KBM-7 (cell line): ENCODE results near the gene ZSCAN5B.
A peak's percentile ranks its signal among the peaks of the same experiment; 100 is the strongest.
"Not testable (repeated sequence)": the region's sequence is repeated elsewhere in the genome, so short reads cannot be mapped to it uniquely, and the experiment has no call there.

Experiments used
- DNase-seq: peaks from one replicate; pipeline ENCODE4 v3.0.0-alpha.2; 2015
- in situ Hi-C: fragments of 300-500 bp; cut with MboI; formaldehyde crosslinking; loops from 2 replicates; pipeline ENCODE4 v1.14.3; 2020; ENCODE audit warnings: low sequenced_read_pairs, low pct_unique_long_range_greater_than_20kb, mixed read lengths

The ZSCAN5B gene

DNA sequence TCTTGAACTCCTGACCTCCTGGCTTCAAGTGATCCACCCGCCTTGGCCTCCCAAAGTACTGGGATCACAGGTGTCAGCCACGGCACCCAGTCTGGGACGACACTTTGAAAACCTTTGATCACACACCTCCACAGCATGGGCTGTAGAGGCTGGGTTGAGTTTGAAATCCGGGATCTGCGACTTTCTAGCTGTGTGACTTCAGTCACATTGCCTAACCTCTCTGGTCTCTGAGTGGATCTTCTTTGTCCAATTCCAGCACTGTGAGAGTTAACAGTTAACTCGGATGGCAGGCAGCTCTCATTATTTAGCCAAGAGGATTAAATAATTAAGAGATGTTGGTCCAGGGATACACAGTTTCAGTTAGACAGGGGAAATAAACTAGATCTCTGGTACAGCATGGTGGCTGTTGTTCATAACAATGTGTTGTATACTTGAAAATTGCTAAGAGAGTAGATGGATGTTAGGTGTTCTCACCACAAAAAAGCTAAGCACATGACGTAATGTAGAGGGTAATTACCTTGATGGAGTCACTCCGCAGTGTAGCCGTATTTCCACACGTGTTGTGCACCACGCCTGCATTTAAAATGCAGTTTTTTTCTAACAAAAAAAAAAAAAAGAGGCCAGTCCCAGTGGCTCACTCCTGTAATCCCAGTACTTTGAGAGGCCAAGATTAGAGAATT, 19.9 kb downstream of the ZSCAN5B start:
- no peak for DNase-seq
- in situ Hi-C loops, result no loop called here

DNA sequence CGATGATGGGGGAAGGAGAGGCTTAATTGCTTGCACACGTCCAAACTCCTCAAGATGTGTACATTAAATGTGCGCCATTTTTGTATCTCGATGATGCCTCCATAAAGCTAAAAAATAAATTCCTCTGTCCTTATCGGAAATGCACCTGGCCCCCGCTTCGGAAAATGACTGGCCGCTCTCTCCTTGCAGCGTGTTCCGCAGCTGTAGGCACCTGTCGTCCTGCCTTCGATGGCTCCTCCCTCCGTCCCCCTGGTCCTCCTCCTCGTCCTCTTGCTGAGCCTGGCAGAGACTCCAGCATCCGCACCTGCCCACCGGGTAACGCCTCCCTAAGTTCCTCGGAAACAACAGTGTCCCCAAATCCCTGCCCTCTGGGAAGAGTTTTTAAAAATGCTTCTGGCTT, 20.7 kb downstream of the ZSCAN5B start:
- in situ Hi-C loops, result no loop called here
- no peak for DNase-seq

DNA sequence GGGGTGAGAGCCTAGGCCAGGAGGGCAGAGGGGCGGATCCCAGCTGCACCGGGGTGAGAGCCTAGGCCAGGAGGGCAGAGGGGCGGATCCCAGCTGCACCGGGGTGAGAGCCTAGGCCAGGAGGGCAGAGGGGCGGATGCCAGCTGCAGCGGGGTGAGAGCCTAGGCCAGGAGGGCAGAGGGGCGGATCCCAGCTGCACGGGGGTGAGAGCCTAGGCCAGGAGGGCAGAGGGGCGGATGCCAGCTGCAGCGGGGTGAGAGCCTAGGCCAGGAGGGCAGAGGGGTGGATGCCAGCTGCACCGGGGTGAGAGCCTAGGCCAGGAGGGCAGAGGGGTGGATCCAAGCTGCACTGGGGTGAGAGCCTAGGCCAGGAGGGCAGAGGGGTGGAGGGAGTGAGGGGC, 21.3 kb downstream of the ZSCAN5B start:
- in situ Hi-C loops, DNase-seq: not testable (repeated sequence)

DNA sequence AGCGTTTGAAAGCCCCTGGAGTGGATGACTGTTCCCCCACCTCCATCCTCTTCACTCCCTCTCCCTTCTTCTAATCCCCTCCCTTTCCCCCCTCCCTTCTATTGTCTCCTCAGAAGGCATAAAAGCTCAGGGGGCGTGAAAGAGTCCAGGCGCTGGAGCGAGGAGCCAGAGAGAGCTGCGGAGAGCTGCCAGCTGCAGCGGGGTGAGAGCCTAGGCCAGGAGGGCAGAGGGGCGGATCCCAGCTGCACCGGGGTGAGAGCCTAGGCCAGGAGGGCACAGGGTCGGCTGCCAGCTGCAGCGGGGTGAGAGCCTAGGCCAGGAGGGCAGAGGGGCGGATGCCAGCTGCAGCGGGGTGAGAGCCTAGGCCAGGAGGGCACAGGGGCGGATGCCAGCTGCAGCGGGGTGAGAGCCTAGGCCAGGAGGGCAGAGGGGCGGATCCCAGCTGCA, 21.7 kb downstream of the ZSCAN5B start, which contains the start of gene GALP:
GALP (plus strand) TSS at position 148 of the 447 bp plus-strand sequence. CDS start 1,101 bp downstream, outside the sequence.
- in situ Hi-C loops, DNase-seq: not testable (repeated sequence)

DNA sequence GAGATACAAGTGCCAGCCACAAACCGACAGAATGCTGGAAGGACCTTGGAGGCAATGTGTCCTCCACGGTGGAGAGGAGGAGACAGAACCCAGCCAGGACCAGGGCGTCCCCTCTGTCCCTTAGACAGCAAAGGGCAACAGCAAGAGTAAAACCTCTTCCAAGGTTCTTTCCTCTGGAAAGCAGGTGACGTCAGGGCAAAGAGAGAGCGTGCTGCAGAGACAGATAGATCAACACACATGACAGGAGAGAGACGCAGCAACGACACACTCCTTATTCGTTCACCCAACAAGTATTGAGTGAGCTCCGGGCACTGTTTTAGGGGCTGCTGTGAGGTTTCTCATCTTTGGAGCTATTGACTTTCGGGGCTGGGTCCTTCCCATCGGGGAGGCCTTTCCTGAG, 23.0 kb downstream of the ZSCAN5B start:
- DNase-seq, result no peak
- in situ Hi-C loops, result no loop called here

DNA sequence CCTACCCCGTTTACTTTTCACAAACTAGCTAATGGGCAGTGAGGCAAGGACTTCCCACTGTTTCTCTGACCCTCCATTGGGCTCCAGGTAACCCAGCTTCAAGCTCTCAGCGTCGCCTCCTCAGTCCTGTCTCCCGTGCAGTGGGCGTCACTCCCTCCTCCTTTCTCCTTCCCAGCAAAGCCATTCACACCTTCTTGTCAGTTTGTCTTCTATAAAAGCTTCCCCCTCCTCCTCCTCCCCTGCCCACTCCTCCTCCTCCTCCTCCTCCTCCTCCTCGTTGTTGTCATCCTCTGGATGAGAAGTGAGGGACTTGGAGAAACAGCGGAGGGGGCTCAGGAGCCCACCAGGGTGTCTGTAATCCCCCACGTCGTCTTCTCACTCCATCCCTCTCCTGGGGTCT, 23.5 kb downstream of the ZSCAN5B start:
- in situ Hi-C loops, result no loop called here
- no peak for DNase-seq

DNA sequence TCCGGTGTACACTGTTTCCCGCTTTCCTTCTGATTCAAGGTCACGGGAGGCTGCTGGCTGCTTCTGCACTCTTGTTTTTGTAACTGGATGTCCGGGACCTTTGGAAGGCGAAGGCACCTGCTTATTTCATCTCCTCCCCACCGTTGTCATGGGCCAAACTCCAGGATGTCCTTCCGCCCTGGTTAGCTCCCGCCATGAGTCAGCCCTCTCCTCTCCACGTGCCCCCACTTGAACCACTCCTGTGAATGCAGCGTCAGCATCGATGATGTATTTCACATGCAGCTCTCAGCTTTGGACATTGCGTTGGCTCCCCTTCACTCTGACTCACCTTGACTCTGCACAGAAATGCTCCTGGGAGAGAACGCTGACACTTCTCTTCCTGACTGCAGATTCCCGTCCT, 27.3 kb downstream of the ZSCAN5B start:
- in situ Hi-C loops, result no loop called here
- no peak for DNase-seq

DNA sequence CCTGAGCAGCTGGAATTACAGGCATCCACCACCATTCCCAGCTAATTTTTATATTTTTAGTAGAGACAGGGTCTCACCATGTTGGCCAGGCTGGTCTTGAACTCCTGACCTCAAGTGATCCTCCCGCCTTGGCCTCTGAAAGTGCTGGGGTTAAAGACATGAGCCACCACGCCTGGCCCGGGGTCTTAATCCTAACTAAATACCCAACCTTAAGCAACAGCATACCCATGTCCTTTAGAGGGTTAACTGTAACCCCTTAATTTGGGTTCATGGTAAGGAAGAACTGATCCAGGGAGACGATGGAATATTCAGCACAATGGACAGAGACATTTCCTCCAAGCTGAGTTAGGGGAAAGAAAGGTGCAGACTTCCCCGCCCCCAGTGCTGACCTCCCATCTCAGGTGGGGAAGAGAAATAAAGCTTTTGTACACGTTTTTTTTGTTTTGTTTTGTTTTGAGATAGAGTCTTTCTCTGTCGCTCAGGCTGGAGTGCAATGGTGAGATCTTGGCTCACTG, 30.5 kb downstream of the ZSCAN5B start:
- in situ Hi-C loops, result no loop called here
- peak; percentile 26 for DNase-seq

DNA sequence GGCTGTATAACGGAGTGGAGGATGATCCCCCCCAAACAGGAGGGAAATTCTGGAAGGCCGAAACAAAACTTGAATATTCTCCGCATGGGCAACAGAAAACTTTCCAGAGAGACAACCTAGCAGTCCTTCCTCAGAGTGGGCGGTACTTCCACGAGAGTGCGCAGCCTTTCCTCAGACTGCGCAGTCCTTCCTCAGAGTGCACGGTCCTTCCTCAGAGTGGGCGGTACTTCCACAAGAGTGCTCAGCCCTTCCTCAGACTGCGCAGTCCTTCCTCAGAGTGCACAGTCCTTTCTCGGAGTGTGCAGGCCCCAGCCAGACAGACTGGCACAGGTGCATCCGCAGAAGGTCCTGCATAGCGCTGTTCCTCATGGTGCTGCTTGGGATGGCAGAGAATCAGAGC, 34.5 kb downstream of the ZSCAN5B start:
- DNase-seq, result no peak
- in situ Hi-C loops, result no loop called here

DNA sequence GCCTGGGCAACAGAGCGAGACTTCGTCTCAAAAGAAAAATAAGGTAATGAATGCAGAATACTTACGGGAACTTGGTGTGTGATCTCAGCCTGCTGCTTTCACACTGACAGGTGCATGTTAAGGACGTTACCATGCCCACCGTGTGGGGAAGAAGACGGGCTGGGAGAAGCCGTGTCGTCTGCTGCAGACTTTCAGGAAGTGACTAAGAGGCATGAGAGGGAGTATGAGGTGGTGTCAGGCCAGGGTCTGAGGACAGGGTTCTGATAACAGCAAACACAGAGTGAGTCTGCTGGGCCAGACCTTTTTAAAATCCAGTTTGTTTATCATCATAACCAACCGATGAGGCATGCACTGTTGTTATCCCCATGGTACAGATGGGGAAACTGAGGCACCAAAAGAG, 35.3 kb downstream of the ZSCAN5B start:
- in situ Hi-C loops, result no loop called here
- peak; percentile 57 for DNase-seq

DNA sequence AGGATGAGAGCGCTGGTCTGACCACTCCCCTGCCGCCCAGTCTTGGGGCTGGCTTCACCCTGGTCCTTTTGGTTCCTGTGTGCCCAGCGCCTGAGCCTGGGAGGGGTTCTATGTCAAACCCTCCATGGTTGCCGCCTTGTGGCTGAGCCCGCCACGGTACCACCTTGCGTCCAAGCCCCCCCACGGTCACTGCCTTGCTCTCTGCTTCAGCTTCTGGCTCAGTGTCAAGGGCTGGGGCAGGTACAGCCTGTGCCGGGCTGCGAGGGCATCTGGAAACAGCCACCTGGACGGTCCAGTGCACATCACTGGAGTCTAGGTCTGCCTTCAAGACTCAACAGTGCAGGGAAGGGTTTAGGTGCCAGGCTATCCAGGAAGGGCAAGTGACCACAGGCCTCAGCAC, 36.0 kb downstream of the ZSCAN5B start:
- no peak for DNase-seq
- in situ Hi-C loops, result no loop called here

DNA sequence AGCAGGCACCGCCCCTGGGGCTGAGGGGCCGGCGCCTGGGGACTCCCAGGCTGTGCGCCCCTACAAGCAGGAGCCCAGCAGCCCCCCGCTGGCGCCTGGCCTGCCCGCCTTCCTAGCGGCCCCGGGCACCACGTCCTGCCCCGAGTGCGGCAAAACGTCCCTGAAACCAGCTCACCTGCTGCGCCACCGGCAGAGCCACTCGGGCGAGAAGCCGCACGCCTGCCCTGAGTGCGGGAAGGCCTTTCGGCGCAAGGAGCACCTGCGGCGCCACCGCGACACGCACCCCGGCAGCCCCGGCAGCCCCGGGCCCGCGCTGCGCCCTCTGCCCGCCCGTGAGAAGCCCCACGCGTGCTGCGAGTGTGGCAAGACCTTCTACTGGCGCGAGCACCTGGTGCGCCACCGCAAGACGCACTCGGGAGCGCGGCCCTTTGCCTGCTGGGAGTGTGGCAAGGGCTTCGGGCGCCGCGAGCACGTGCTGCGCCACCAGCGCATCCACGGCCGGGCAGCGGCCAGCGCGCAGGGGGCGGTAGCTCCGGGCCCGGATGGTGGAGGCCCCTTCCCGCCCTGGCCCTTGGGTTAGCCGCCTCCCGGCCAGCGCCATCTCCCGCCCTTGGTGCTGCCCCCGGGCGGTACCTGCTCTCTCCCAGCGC, 37.8 kb downstream of the ZSCAN5B start:
- in situ Hi-C loops, result no loop called here
- DNase-seq, result no peak

DNA sequence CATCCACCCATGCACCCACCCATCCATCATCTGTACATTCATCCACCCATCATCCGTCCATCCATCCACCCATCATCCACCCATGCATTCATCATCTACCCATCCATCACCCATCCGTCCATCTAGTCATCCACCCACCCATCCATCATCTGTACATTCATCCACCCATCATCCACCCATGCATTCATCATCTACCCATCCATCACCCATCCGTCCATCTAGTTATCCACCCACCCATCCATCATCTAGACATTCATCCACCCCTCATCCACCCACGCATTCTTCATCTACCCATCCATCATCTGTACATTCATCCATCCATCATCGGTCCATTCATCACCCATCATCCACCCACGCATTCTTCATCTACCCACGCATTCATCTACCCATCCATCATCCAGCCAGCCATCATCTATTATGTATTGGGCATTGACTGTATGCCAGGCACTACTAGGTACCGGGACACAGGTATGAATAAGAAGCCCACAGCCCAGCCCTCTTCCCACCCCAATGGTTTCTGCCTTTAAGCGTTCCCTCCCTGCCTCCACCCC, 38.5 kb downstream of the ZSCAN5B start:
- in situ Hi-C loops, result no loop called here

DNA sequence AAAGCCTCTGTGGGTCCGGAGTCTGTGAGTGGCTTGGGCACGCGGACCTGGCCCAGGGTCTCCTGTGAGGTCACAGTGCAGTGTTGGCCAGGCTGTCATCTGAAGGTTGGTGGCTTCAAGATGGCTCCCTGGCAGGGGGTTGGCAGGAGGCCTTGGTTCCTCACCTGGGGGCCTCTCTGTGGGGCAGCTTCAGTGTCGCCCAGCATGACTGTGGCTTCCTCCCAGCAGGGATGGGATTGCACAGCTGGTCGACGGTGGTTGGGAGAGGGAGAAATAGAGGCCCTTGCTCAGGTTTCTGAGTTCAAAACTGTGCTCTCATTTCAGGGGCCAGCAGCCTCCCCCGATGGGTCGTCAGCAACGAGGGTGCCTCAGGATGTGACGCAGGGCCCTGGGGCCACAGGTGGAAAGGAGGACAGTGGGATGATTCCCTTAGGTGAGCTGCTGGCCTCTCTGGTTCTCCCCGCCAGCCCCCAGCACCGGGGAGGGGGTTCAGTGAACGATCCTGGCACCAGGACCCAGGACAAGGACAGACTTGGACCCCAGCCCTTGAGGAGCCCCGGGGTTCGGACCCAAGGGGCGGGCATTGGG, 39.3 kb downstream of the ZSCAN5B start:
- in situ Hi-C loops, result no loop called here
- DNase-seq, result no peak

More for the DNA sequence above, 38.5 kb downstream of the ZSCAN5B start:
- DNase-seq, result no peak

DNA sequence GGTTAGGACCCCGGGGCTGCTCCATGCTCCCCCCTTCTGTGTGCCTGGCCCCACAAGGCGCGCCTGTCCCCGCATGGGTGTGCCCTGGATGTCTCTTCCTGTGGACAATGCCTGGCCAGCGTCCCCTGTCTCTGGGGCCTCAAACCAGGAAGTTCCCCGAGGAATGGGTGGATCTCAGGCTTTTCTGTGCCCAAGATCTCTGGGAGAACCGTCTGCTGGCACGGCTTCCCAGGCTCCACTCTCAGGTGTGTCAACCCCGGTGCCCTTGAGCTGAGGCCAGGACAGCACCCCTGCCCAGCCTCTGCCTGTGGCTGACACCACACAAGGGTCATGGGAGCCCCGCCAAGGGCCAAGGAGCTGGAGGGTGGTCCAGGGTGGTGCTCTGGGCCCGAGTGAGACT, 40.8 kb downstream of the ZSCAN5B start:
- no peak for DNase-seq
- in situ Hi-C loops, result no loop called here

DNA sequence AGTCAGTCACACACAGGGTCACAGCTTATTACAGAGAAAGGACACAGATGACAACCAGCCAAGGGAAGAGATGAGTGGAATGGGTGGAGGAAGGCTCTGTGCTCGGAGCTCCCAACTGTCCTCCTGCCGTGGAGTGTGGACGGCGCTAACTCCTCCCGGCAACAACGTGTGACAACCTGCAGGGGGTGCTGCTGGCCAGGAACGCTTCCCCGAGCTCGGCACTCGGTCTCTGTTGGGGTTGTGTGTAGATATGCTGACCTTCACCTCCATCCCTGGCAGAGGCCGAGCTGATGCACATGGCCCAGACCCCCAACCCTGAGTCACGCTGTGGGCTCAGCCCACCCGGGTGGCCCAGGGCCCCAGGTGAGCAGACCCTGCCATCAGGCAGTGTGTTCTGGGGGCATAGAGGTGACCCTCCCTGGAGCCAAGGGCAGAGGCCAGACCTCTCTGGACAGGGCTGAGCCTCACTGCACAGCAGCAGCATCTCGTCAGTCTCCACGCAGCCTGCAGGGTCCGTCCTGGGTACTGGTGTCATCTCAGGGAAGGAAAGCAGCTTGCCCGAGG, 42.4 kb downstream of the ZSCAN5B start:
- DNase-seq, result no peak
- in situ Hi-C loops, result no loop called here

DNA sequence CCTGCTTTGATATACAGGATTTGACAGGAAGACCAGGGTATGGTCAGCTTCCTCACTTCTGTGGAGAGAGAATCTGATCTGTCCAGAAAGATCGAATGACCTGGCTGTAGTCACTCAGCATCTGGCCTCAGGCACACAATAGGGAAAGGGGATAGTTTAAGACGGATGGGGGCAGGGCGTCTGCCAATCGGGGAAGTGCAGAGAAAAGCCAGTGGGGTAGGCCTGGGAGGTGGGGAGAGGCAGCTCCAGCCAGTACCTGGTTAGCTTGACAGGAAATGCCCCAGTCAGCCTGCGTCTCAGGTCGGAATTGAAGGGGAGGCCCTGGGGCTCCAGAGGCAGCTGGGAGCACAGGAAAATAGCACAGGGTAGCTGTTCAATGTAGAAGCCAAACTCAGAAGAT, 44.1 kb downstream of the ZSCAN5B start:
- DNase-seq, result no peak
- in situ Hi-C loops, result no loop called here

DNA sequence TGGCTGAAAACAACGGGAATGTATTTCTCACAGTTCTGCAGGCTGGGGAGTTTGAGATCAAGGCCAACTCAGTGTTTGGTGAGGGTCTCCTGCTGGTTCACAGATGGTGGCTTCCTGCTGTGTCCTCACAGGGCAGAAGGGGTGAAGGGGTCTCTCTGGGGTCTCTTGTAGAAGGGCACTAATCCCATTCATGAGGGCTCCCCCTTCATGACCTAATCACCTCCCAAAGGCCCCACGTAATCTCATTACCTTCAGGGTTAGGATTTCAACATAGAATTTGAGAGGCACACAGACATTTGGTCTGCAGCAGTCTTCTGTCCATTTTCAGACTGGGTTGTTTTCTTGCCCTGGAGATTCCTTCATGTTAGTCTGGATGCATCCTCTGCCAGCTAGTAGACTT, 44.9 kb downstream of the ZSCAN5B start:
- no peak for DNase-seq
- in situ Hi-C loops, result no loop called here

DNA sequence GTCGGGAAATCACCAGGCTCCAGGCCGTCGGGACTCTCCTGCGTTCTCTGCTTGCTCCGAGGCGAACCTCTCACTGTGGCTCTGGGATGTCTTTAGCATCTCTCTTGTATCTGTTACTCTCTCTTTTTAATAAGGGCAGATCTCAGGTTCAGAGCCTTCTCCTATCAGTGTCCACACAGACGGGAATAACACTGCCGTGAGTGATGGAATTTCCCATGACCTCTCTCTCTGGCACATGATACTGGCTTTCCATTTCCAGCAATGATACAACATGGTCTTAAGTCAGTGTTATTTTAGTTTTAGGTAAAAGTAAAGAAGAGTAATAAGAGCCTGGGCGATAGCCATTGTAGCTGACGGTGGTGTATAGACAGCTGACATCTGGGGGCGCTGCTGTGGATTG, 47.2 kb downstream of the ZSCAN5B start:
- DNase-seq, result no peak
- in situ Hi-C loops, result no loop called here

DNA sequence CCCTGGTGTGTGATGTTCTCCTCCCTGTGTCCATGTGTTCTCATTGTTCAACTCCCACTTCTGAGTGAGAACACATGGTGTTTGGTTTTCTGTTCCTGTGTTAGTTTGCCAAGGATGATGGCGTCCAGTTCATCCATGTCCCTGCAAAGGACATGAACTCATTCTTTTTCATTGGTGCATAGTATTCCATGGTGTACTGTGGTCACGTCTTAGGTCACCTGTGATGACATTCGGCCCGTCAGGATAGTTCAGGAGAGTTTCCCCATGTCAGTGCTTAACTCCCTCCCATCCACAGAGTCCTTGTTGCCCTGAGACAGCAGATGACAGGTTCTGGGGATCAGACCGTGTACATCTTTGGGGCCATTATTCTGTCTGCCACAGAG, 47.9 kb downstream of the ZSCAN5B start:
- DNase-seq, result no peak
- in situ Hi-C loops, result no loop called here
